Hematopoietic multipotent progenitor cell treated with erythropoietin and hydrocortisone succinate and interleukin-3 and kit ligand, for 6 days (in vitro differentiated cells): ENCODE data around the gene PEX19.
"Not testable (repeated sequence)": the region's sequence is repeated elsewhere in the genome, so short reads cannot be mapped to it uniquely, and the experiment has no call there.

Experiments
- DNase-seq: peaks from one replicate; pipeline ENCODE4 v3.0.0-alpha.2; 2015

Gene PEX19, protein sequence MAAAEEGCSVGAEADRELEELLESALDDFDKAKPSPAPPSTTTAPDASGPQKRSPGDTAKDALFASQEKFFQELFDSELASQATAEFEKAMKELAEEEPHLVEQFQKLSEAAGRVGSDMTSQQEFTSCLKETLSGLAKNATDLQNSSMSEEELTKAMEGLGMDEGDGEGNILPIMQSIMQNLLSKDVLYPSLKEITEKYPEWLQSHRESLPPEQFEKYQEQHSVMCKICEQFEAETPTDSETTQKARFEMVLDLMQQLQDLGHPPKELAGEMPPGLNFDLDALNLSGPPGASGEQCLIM

DNA sequence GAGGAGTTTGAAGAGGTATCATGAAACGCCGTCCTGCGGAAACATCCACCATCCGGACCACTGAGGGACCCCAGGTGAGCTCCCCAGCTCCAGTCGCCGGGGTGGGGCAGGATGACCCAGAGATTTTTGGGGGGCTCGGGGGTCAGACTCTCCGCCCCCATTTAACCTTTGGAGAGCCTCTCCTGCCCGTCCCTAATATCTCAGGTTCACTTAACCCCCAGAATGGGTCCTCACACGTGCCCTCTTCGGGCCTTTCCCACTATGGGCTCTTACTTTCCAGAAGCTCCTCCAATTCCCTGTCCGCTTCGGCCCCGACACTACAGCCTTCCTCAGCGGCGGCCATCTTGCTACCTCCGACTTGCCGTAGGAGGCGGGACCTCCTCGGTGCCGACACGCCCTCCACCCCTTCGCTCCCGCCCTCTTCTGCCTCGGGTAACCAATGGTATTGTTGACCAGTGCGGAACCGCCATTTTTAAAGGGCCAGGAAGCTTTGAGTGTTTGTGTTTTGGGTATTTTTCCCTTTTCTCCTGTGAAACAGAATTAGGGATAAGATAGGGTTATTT lies at the start of gene PEX19:
Gene PEX19, minus strand, starts transcription at position 352 of the 563 bp plus-strand sequence. Its CDS starts 9 bp downstream, at position 343.
- DNase-seq = peak; percentile 97

DNA sequence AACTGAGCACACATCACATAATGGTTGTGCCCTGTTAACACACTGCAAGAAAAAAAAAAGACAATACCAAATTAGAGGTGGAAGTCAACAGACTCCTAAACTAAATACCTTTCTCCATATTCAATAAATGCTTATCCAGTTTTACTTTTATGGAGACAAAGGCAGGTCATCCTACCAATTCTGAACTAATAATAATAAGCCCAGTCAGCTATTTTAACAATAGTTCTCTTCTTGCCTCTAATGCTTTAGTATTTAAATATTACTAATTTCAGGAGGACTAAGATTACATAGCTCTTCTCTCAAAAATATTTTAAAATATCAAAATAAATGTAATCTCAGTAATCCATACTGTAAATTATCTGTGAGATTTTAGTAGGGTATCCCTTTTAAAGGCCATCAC lies 47.6 kb upstream of the PEX19 start:
- DNase-seq = no peak

DNA sequence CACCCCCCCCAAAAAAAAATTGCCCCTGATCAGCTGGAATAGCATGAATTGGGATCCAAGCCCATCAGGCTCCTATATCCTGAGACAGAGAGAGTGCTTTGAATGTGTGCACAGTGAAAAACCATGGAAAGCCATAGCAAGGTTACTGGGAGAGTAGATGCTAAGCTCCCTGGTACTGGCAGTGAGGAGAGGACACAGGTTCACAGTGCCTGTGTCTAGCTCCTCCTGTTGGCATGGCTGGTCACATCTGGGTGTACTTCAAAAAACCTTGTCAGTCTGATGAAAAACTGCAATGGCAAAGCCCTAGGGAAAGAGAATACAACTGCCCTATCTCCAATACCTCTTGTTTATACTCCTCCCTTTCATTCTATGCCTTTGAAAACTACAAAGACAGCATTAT lies 45.2 kb upstream of the PEX19 start:
- peak; percentile 22 for DNase-seq

DNA sequence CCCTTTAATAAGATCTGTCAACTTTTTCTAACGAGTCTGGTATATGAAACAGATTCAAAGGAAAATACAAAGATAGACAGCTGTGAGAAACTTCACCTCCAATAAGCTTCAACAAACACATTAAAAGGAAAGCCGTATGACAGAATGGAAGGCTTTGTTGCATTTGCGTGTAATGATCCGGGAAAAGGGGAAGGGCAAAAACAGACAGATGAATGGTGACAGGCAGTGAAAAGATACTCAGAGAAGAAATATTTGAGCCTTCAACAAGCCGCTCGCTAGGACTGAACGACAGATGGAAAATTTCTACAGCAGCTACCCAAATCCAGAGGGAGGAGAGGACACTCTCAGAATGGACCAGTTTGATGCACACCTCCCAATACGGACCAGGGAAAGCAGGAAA lies 43.3 kb upstream of the PEX19 start:
- DNase-seq = no peak

DNA sequence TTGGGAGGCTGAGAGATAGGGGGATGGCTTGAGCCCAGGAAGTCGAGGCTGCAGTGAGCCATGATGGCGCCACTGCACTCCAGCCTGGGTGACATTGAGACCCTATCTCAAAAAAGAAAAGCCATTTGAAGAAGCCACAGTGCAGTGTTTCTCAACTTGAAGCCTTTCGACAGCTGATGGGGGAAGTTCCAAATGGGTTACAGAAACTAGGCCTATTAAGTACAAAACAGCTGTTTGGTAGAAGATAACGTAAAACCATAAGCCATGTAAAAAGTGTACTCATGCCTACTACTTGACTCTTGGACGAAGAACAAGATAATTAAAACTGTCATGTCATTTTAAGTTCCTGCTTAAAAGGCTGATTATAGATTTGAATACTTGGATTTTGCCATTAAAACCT lies 41.5 kb upstream of the PEX19 start:
- DNase-seq = peak; percentile 72

DNA sequence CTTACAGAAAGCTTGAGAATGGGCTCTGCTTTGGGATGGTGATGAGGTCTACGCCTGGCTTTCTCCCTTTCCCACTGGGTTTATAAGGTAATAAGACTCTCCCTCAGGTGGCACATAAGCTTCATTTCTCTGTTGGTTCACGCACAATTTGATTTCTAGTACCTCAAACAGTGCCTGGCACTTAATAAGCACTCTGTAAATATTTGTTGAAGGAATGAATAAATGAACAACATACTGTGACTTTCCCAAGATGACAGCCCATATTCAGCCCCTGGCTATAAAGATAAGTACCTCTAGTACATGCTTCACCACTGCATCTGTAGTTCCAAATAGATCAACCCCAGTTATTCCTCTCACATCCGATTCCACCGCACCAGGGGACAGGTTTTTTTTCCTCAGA lies 40.3 kb upstream of the PEX19 start:
- no peak for DNase-seq

DNA sequence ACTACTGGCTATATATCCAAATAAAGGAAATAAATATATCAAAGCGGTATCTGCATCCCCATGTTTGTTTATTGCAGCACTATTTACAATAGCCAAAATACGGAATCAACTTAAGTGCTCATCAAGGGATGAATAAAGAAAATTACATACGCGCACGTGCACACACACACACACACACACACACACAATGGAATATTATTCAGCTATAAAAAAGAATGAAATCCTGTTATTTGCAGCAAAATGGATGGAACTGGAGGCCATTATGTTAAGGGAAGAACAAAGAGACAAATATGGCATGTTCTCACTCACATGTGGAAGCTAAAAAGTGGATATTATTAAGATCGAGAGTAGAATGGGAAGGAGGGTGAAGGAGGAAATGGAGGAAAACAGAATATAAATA lies 37.9 kb upstream of the PEX19 start:
- DNase-seq = no peak

DNA sequence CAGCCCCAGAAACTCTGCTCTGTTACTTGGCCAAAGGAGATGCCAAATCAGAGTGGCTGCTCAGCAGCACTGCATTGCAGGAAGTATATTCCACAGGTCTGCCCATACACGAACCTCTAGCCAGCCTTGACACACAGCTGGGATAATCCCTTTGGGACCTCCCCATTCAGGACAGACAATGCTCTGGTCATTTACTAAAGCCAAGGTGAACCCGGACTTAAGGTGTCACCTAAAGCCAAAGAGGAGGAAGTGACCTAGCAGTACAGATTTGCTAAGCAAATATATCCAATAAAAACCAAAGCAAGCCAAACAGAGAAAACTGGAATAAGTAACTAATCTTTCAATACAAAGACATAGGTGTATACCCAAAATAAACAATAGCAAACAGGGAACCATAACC lies 30.4 kb upstream of the PEX19 start:
- no peak for DNase-seq

DNA sequence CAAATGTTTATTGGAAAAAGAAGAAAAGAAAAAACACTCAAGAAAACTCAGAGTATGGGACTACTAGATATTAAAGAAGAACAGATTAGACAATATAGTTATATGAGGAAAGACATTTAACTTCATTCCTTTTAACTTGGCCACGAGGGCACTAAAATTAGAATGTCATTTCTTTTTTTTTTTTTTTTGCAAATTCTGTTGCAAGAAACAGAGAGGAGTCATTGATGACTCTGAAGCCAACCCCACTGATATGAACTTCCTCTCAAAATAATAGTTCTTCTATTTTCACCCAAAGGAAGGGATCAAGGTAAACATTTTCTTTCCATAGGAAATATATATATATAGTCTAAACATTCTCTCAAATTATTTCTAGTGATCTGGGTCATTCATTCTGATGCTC lies 24.6 kb upstream of the PEX19 start:
- DNase-seq = no peak

DNA sequence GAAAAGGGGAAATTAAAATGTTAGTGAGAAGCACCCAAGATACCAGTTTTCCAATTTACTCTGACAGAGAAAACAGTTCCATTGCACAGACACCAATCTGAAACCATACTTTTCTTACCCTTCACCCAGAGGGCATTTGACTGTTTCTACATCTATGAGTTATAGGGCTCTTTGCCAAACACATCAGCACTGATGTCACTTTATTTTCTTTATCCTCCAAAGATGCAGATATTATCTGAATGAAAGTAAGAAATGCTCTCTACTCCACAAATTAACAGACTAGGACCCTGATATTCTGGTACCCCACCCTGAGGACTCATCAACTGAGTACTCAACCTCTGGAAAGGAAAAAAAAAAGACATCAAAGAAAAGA lies 24.2 kb upstream of the PEX19 start:
- DNase-seq = no peak

DNA sequence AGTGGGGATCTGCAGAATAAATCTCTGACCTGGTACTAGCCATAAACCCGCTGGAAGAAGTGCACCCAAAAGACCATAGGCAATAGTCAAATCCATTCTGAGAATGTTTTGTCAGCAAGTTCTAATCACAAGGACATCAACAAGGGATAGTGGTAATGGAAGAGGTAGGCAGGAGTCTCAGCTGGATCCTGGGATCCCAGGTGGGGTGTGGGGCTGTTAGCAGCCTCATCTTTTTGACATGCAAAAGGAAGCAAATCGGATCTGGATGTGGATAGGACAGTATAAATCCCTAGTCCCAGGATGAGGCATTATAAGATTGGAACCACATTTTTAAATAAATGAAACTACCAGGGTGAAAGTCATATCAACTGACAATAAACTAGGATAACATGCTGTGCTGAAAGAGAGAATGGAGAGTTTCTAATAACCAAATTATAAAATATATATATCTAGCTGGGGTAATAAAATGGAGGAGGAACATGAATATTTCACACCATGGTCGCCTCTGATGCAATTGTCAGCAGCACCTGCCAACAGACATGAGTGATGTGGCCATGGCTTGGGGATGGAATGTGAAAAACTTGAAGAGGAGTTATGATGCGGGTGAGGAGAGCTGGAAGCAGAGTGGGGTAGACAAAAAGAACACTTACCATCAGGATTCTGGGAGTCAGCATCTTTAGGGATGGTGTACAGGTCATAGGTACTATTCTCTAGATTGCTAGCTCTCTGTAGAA lies 23.7 kb upstream of the PEX19 start:
- DNase-seq = no peak

DNA sequence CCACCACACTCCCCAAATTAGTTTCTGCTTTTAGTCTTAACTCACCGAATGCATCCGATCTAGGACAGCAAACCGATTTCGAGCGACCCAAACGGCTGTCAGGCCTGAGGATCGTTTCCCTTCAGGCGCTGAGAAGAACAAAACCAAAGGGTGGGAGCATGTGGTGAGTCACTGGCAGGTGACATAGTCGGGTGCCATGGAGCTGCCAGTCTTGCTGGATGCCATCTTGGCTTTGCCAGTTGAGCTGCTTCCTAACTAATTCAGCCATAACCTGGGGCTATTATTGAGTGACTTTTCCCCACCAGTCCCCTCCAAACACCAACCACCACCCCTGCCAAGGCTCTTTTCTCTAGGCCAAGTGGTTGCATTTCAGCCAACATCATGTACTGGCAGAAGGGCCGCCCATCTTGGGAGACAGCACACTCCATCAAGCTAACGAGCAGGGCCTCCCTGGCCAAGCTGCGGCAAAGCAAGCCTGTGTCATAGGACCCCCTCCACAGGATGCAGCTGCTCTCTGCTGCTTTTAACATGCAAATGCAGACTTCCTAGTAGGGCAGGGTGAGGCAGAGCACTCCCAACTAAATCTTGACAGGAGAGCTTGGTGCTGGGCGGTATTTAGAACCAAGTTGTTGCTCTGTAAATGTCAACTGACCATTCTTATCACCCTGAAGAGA lies 22.3 kb upstream of the PEX19 start:
- no peak for DNase-seq

DNA sequence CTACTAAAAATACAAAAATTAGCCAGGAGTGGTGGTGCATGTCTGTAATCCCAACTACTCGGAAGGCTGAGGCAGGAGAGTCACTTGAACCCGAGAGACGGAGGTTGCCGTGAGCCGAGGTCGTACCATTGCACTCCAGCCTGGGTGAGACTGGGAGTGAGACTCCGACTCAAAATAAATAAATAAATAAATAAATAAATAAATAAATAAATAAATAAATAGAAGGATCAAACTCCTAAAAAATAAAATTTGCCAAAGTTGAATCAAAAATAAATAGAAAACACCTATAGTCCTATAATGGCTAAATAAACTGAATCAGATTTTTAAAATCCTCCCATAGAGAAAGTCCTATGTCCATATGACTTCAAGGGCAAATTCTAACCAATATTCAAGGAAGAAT lies 15.2 kb upstream of the PEX19 start:
- no peak for DNase-seq

DNA sequence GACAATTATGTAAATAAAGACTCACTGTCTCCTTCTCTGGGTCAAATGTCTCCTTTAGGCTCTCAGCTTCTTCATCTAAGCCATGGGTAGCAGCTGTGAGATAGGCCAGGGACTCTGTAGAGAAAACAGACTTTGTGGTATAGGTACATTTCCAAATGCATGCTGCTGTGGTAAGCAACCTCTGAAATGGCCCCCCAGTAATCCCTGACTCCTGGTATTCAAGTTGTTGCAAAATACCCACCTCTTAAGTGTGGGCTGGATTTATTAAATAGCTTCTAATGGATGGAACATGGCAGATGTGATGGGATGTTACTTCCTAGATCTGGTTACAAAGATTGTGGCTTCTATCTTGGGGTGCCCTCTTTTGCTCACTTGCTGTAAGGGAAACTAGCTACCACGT lies 11.1 kb upstream of the PEX19 start:
- no peak for DNase-seq

DNA sequence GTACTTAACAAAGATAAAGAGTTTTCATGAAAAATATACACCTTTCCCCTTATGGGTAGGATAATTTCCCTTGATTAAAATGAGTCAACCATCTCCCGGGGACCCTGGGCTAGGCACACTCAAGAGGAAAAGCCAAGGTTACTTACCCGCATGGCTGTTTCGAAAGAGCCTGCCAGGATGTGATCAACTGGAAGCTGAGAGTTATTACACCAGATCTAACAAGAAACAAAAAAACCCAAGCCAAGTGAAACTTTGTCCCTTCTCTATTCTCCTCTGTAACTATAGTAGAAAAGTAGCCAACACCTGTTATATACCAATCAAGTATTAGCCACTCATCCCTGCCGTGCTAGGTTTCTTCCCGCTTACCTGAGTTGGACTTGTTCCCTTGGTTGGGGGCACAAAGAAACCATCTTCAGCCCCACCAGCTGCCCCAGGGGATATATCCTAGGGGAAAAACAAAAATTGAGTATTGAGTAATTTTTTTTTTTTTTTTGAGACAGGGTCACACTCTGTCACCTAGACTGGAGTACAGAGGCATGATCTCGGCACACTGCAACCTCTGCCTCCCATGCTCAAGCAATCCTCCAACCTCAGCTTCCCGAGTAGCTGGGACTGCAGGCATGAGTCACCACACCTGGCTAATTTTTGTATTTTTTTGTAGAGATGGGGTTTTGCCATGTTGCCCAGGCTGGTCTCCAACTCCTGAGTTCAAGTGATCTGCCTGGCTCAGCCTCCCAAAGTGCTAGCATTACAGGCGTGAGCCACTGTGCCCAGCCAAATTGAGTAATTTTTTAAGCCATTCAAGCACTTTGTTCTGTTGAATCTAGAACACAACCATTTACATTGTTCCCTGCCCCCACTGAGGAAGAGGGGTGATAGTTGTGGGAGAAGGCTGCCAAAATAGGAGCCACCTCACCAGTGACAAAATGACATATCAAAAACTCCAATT lies 8.4 kb upstream of the PEX19 start:
- no peak for DNase-seq

DNA sequence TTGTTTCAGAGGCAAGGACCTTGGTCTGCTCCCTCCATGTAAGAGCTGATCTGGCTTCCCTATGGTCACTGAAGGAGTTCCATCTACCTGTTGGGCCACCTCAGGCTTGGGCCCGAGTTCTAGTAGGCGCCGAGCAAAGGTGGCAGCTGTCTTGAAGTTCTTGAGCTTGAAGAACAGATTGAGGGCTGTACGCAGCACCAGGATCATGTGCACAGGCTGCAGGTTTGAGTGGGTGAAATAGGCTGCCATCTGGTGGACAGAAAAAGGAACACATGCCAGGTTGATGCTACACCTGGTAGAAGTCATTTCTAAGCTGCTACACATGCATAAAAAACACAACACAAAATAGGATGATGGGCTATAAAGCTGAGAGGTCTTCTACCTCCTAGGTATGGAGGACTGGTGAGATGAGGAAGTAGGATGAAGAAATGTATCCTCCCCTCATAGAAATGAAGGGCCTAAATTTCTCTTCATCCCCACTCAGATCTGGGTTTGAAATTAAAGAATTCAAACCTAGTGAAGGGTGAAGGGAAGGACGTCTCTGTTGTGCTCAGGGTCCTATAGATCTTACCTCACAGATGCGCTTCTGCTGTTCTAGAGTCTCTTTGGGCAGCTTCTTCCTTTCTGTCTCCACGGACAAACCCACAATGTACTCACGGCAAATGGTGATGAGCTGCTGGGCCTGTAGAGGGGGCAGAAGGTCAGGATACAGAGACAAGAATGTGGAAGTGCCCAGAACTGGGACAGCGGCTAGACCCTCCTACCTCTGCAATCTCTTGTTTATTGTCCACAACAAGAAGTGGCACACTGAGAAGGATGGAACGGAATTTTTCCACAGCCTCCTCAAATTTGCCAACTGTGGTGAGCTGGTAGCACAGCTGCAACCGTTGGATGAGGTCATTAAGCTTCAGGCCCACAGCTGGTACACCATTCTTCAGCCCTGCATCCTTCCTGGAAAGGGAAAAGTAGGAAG lies 6.6 kb upstream of the PEX19 start:
- DNase-seq = peak; percentile 80

DNA sequence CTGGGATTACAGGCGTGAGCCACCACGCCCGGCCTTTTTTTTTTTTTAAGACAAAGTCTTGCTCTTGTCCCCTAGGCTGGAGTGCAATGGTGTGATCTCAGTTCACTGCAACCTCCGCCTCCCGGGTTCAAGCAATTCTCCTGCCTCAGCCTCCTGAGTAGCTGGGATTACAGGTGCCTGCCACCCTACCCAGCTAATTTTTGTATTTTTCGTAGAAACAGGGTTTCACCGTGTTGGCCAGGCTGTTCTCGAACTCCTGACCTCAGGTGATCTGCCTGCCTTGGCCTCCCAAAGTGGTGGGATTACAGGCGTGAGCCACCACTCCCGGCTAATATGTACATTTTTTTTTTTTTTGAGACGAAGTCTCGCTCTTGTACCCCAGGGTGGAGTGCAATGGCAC lies 2.8 kb upstream of the PEX19 start:
- not testable (repeated sequence) for DNase-seq

DNA sequence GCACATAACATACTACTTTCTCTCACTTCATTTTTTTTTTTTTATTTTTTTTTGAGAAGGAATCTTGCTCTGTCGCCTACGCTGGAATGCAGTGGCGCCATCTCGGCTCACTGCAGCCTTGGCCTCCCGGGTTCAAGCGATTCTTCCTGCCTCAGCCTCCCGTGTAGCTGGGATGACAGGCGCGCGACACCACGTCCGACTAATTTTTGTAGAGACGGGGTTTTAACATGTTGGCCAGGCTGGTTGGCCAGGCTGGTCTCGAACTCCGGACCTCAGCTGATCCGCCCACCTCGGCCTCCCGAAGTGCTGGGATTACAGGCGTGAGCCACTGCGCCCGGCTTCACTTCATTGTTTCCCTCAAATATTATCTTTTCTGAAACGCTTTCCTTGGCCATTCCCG lies 573 bp upstream of the PEX19 start:
- DNase-seq = no peak

DNA sequence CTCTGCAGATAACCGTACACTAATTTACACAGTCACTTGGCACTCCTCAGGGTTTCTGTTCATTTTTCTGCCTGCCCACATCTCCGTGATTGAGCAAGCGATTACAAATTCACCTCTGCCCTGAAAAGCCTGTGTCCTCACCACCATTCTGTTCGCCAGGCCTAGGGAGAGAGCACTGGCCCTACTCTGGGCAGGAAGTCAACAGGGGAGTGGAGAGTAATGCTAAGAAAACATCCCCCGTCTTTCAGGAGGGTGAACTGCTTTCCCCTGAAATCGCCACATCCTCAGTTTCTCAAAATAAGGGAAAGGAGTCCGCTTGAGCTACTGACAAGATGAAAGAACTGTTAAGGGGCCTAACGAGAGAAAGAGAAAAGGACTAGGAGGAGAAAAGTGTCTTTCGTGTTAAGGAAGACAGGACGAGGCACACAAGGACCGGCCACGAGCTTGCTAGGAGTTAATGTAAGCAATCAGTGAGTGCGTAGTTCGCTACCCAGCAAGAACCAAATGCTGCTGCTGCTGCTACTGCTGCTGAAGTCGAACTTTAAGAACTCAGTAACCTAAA lies 632 bp downstream of the PEX19 start:
- peak; percentile 43 for DNase-seq

DNA sequence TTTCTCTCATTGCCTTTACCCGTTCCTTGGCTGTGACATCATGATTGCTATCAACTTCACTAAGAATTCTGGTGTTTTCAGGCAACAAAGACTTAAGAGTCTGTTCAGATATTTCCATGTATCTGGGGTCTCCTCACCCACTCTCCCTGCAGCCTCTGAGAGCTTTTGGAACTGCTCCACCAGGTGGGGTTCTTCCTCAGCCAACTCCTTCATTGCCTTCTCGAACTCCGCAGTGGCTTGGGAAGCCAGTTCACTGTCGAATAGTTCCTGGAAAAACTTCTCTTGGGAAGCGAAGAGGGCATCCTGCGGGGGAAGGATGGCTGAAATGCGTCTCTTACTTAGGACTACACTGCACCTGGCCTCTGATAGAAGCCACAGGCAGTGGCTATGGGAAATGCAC lies 2.1 kb downstream of the PEX19 start:
- DNase-seq = no peak

DNA sequence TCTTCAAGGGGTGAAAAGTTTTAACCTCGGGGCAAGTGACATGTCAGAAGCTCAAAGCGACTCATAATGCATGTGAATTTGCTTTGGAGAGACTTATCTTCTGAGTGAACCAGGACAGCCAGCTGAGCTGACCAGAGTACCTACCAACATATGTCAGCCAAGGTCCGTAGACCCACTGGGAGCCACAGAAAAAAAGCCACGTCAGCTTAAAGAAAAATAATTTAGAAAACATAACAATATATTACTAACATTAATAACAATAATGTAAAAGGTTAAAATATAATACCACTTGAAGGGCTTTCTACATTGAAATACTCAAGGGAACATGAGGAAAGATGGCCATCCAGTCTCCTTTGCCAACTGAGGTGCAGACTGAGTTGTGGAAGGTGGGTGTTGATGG lies 6.9 kb downstream of the PEX19 start:
- no peak for DNase-seq
